Thyroid gland (tissue), 4 donors: ENCODE results near the gene UBE2L3. TPM values are rescaled to one million over a fixed set of nuclear protein-coding genes. Genes with fewer than 3 reads are reported as not detected.
A peak's percentile ranks its signal among the peaks of the same experiment; 100 is the strongest.

ENCODE experiments used
- DNase-seq, 2 donors: peaks; one replicate each; pipeline ENCODE4 v3.0.0-alpha.2; 2019
- H3K27ac ChIP-seq, 3 donors: fragments of 200-600 bp; sonication (generic); 1 replicate in 2 of 3; 2 replicates in 1 of 3; pipeline ENCODE4 v1.5.1; 2016 to 2019; ENCODE audit warnings: mild to moderate bottlenecking in 1 of 3, moderate library complexity in 1 of 3
- H3K27me3 ChIP-seq: fragments of 200-600 bp; sonication (generic); one replicate; pipeline ENCODE4 v1.5.1; 2019
- H3K36me3 ChIP-seq, 2 donors: fragments of 200-600 bp; sonication (generic); one replicate each; pipeline ENCODE4 v1.5.1; 2016 to 2019
- H3K4me1 ChIP-seq, 2 donors: fragments of 200-600 bp; sonication (generic); one replicate each; pipeline ENCODE4 v1.5.1; 2017 to 2019
- H3K4me3 ChIP-seq, 3 donors: fragments of 200-600 bp; sonication (generic); replicated peaks in 1 of 3; 1 replicate in 2 of 3; 2 replicates in 1 of 3; pipeline ENCODE4 v1.5.1; 2016; ENCODE audit warnings: mild to moderate bottlenecking in 1 of 3
- H3K9me3 ChIP-seq: fragments of 200-600 bp; sonication (generic); one replicate; pipeline ENCODE4 v1.5.1; 2017
- POLR2A ChIP-seq, 2 donors: fragments of 450-650 bp; IDR thresholded peaks; one replicate each; pipeline ENCODE4 v1.6.1; 2017; ENCODE audit warnings: antibody characterized with exemption in 2 of 2, mild to moderate bottlenecking in 2 of 2, moderate library complexity in 1 of 2
- WGBS, 2 donors: methylation state at CpG; one replicate each; pipeline ENCODE4 v1.1.5; 2017; 5-methylcytosine and 5-hydroxymethylcytosine counted together
- intact Hi-C: fragments of 100-400 bp; cut with DNase I; formaldehyde crosslinking; loops from one replicate; pipeline ENCODE4 v1.15.1; 2023
- microRNA counts, 2 donors: library from miRNA; unstranded; fragments of <30 nt; microRNA quantifications; one replicate each; lab custom pipeline; 2016 to 2017
- microRNA-seq: library from miRNA; unstranded; fragments of <30 nt; microRNA quantifications from one replicate; pipeline ENCODE4, GENCODE V29; 2016
- small RNA-seq: library from RNA; depleted of rRNA; stranded (forward); fragments of <200 nt; gene quantifications from one replicate; pipeline ENCODE3, GENCODE V24; 2016
- total RNA-seq, 4 donors: library from RNA; depleted of rRNA; stranded (reverse); fragments of >200 nt; gene quantifications; one replicate each; pipeline ENCODE4 v1.2.3, GENCODE V29; 2016
- TF ChIP-seq, protein P1 (sequence below), 6 experiments: fragments of 200-600 bp in 3 of 6; fragments of 450-650 bp in 3 of 6; sonication (generic) in 3 of 6; IDR thresholded peaks; one replicate each; pipeline ENCODE4 v1.5.1; 2016 to 2019; ENCODE audit warnings: antibody characterized with exemption in 6 of 6, mild to moderate bottlenecking in 2 of 6, inconsistent platforms in 1 of 6, moderate library complexity in 1 of 6

Gene UBE2L3
- total RNA-seq, 4 donors from 2014 or later = 38.2 to 61.9 (median 47.5) TPM

DNA sequence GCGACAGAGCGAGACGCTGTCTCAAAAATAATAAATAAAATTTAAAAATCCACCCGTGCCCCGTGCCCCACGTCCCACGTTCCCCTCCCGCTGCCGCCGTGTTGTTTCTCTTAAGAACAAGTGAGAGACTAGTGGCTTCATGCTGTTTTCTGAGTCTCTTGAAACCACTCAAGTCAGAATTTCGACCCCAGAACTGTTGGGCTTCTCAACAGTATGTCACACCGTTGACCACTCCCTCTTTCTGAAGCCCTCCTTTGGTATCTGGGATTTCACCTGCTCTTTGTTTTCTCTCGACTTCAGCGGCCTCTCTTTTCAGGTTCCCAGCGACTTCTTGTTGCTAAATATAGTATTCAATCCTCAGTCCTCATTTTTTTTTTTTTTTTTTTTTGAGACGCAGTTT lies 99.3 kb downstream of the UBE2L3 start:
- no peaks in the 10 kb centered on the region for H3K27me3 ChIP-seq
- intact Hi-C loops = no loop called here
- H3K4me3 ChIP-seq = peak overlapping the region in 2 of 3 donors; percentile 57 to 67
- 39 to 42% methylated on average over 16 of the region's 16 CpGs for WGBS, 2 donors
- H3K36me3 ChIP-seq = peaks cover 12 to 14% of the 10 kb centered on the region in 2 donors
- H3K27ac ChIP-seq = peak overlapping the region; percentile 81 to 90 (median 85)
- no peak for DNase-seq
- H3K9me3 ChIP-seq = no peaks in the 10 kb centered on the region
- H3K4me1 ChIP-seq = peaks cover 16 to 18% of the 10 kb centered on the region in 2 donors
- no peak for TF ChIP-seq POLR2A (IDR thresholded peaks at IDR 0.05)
- TF ChIP-seq, protein P1, sequence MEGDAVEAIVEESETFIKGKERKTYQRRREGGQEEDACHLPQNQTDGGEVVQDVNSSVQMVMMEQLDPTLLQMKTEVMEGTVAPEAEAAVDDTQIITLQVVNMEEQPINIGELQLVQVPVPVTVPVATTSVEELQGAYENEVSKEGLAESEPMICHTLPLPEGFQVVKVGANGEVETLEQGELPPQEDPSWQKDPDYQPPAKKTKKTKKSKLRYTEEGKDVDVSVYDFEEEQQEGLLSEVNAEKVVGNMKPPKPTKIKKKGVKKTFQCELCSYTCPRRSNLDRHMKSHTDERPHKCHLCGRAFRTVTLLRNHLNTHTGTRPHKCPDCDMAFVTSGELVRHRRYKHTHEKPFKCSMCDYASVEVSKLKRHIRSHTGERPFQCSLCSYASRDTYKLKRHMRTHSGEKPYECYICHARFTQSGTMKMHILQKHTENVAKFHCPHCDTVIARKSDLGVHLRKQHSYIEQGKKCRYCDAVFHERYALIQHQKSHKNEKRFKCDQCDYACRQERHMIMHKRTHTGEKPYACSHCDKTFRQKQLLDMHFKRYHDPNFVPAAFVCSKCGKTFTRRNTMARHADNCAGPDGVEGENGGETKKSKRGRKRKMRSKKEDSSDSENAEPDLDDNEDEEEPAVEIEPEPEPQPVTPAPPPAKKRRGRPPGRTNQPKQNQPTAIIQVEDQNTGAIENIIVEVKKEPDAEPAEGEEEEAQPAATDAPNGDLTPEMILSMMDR (IDR thresholded peaks at IDR 0.05) = no peak

DNA sequence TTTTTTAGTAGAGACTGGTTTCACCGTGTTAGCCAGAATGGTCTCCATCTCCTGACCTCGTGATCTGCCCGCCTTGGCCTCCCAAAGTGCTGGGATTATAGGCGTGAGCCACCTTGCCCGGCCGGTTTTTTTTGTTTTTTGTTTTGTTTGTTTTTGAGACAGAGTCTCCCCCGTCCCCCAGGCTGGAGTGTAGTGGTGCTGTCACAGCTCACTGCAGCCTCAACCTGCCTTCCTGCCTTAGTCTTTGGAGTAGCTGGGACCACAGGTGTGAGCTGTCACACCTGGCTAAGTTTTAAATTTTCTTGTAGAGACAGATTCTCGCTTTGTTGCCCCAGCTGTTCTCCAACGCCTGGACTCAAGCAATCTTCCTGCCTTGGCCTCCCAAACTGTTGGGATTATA lies 101.5 kb downstream of the UBE2L3 start:
- peak; percentile 89 to 90 for DNase-seq
- TF ChIP-seq, protein P1 (IDR thresholded peaks at IDR 0.05) = no peak
- TF ChIP-seq POLR2A (IDR thresholded peaks at IDR 0.05) = no peak
- peak overlapping the region; percentile 5 to 28 (median 11) for H3K27ac ChIP-seq
- peaks cover 16 to 18% of the 10 kb centered on the region in 2 donors for H3K4me1 ChIP-seq
- H3K27me3 ChIP-seq = no peaks in the 10 kb centered on the region
- 38 to 40% methylated on average over 9 of the region's 9 CpGs for WGBS, 2 donors
- no peaks in the 10 kb centered on the region for H3K9me3 ChIP-seq
- intact Hi-C loops = no loop called here
- no peak overlapping the region for H3K4me3 ChIP-seq
- H3K36me3 ChIP-seq = peaks cover 34 to 35% of the 10 kb centered on the region in 2 donors

DNA sequence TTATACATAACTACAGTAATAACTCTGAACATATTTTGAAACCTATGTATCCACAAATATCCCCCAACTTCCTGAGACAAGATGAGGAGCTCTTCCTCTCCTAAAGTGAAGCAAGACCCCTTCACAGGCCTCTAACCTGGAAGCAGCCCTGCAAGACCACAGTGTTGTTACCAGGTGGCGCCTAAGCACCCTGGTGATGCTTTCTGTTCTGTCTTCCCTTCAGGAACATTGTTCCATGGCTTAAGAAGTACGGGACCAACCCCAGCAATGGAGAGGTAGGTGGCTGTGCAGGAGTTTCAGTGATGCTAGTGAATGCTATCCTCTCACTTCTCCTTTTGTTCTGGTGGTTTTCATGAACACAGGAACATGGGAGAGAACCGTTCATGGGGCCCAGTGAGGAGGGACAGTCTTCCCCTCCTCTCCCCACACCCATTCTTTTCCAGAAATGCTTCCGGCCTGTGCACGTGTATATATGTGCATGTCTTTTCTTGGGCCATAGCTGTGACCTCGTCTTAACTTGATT lies 104.7 kb downstream of the UBE2L3 start:
- intact Hi-C loops = no loop called here
- TF ChIP-seq, protein P1 (IDR thresholded peaks at IDR 0.05) = no peak
- no peak for TF ChIP-seq POLR2A (IDR thresholded peaks at IDR 0.05)
- 89 to 91% methylated on average over 6 of the region's 6 CpGs for WGBS, 2 donors
- Histone ChIP-seq H3K27me3 (no peaks in the 10 kb centered on the region), H3K4me3 (no peak overlapping the region), H3K27ac (no peak overlapping the region), H3K36me3 (peaks cover 51 to 53% of the 10 kb centered on the region in 2 donors), H3K9me3 (no peaks in the 10 kb centered on the region), H3K4me1 (peaks cover 10 to 11% of the 10 kb centered on the region in 2 donors)
- no peak for DNase-seq

MicroRNAs within 50 kb of the gene (microRNA counts, 767-probe panel; counts per million panel counts)
- 0 to 1,675 counts per million in 2 donors for microRNA hsa-miR-130b-3p (lab: Ali Mortazavi, UCI)
- microRNA hsa-miR-301b (lab: Ali Mortazavi, UCI) = 0 counts per million in 2 donors

Small RNA genes within 50 kb of the gene (microRNA-seq; reads per million reads assigned to microRNA genes)
- 570 reads per million, percentile 71 among the genes with 10 or more reads in this experiment for gene MIR130B
- 1.5 reads per million for gene MIR301B

Small RNA genes within 50 kb of the gene (small RNA-seq; reads per million reads assigned to genes)
- gene MIR301B (0.38 reads per million), gene RF00492 (not detected), gene RN7SKP221 (not detected)

Other genes with a start within 250 kb of the UBE2L3 start
- gene RIMBP3B, start 184.0 kb upstream of the UBE2L3 start, total RNA-seq = under 1 TPM in 1 of 4 donors, not detected in 3; 0.54 TPM
- 1 to 10 TPM; 4.7 to 7.7 (median 6.5) TPM for gene HIC2, start 150.3 kb upstream of the UBE2L3 start, total RNA-seq
- 1 to 10 TPM in 1 of 4 donors, under 1 TPM in 3; 0.20 to 3.9 (median 0.91) TPM for gene TMEM191C, start 100.3 kb upstream of the UBE2L3 start, total RNA-seq
- gene RIMBP3C, start 16.3 kb upstream of the UBE2L3 start, total RNA-seq = under 1 TPM in 3 of 4 donors, not detected in 1; 0.13 to 0.59 (median 0.45) TPM
- 10 to 100 TPM; 44.5 to 72.7 (median 54.6) TPM for gene YDJC, start 62.3 kb downstream of the UBE2L3 start, total RNA-seq
- gene CCDC116, start 65.0 kb downstream of the UBE2L3 start, total RNA-seq = 1 to 10 TPM in 1 of 4 donors, under 1 TPM in 3; 0.27 to 1.6 (median 0.74) TPM
- gene SDF2L1, start 74.6 kb downstream of the UBE2L3 start, total RNA-seq = 100 to 1,000 TPM in 2 of 4 donors, 10 to 100 TPM in 2; 60.2 to 444 (median 210) TPM
- 100 to 1,000 TPM in 2 of 4 donors, 10 to 100 TPM in 2; 72.7 to 135 (median 108) TPM for gene PPIL2, start 98.3 kb downstream of the UBE2L3 start, total RNA-seq
- gene YPEL1, start 168.1 kb downstream of the UBE2L3 start, total RNA-seq = 1 to 10 TPM; 4.1 to 6.7 (median 5.4) TPM